H1 (cell line): Measurements from ENCODE around the gene OR6C3. TPM values are rescaled to one million over a fixed set of nuclear protein-coding genes. Genes with fewer than 3 reads are reported as not detected.

Source experiments
- CTCF ChIA-PET: fragments of 300-600 bp; sonication (Branson Sonifier 250); formaldehyde crosslinking; loops from one replicate; lab custom pipeline; 2021; ENCODE audit not compliant: partially characterized antibody; lab: Charles Lee
- POLR2A ChIA-PET: fragments of 300-600 bp; sonication (Branson Sonifier 250); formaldehyde crosslinking; loops from one replicate; lab custom pipeline; 2021; ENCODE audit warnings: inconsistent platforms; ENCODE audit not compliant: partially characterized antibody; lab: Charles Lee
- DNase-seq, 2 experiments: peaks; one replicate each; pipeline versions ENCODE4 v3.0.0 to v3.0.0-alpha.2; 2010 to 2022; ENCODE audit warnings: low spot score in 2 of 2, low read depth in 1 of 2, mixed read lengths in 1 of 2
- FAIRE-seq: peaks from 2 replicates; lab custom pipeline; 2011; peaks lifted over from hg19 to GRCh38; lab: Jason Lieb, UNC
- H2AFZ ChIP-seq: 2 replicates; pipeline ENCODE4 v1.8.1; 2012; ENCODE audit warnings: low read length, inconsistent platforms
- H2AK5ac ChIP-seq: 2 replicates; pipeline ENCODE4 v1.6.1; 2013; ENCODE audit warnings: low read depth, low read length
- H2BK120ac ChIP-seq: replicated peaks from 2 replicates; pipeline ENCODE3; 2013; ENCODE audit warnings: low read depth, low read length, inconsistent platforms
- H2BK12ac ChIP-seq: 2 replicates; pipeline ENCODE4 v1.6.1; 2013; ENCODE audit warnings: low read depth, low read length
- H2BK15ac ChIP-seq: 2 replicates; pipeline ENCODE4 v1.6.1; 2013; ENCODE audit warnings: low read length
- H2BK20ac ChIP-seq: 2 replicates; pipeline ENCODE4 v1.6.1; 2013; ENCODE audit warnings: low read length
- H2BK5ac ChIP-seq: 2 replicates; pipeline ENCODE4 v1.6.1; 2013; ENCODE audit warnings: low read depth, low read length
- H3K14ac ChIP-seq: 2 replicates; pipeline ENCODE4 v1.6.1; 2013; ENCODE audit warnings: inconsistent platforms; ENCODE audit not compliant: insufficient read length
- H3K18ac ChIP-seq: 2 replicates; pipeline ENCODE4 v1.6.1; 2013; ENCODE audit warnings: low read length; ENCODE audit errors: extremely low read depth
- H3K23ac ChIP-seq: 2 replicates; pipeline ENCODE4 v1.6.1; 2013; ENCODE audit warnings: inconsistent platforms; ENCODE audit not compliant: insufficient read length
- H3K23me2 ChIP-seq: 2 replicates; pipeline ENCODE4 v1.6.1; 2013; ENCODE audit warnings: low read depth, low read length
- H3K27ac ChIP-seq: 2 replicates; pipeline ENCODE4 v1.6.1; 2011; ENCODE audit warnings: low read depth, low read length, inconsistent platforms
- H3K27me3 ChIP-seq, 4 experiments: replicated peaks in 1 of 4; 1 replicate in 1 of 4; 2 replicates in 3 of 4; pipeline versions ENCODE4 v1.6.1 to v1.8.1; 2011 to 2013; ENCODE audit warnings: low read length in 3 of 4, mild to moderate bottlenecking in 3 of 4, inconsistent platforms in 2 of 4, mixed read lengths in 2 of 4, moderate library complexity in 1 of 4; ENCODE audit not compliant: control insufficient read depth in 3 of 4, insufficient read depth in 3 of 4; ENCODE audit errors: extremely low read depth in 1 of 4
- H3K36me3 ChIP-seq, 4 experiments: 2 replicates each; pipeline versions ENCODE4 v1.6.1 to v1.8.1; 2011 to 2013; ENCODE audit warnings: mild to moderate bottlenecking in 4 of 4, low read length in 3 of 4, moderate library complexity in 2 of 4, control low read depth in 1 of 4, inconsistent platforms in 1 of 4; ENCODE audit not compliant: insufficient read depth in 4 of 4, control insufficient read depth in 2 of 4
- H3K4ac ChIP-seq: replicated peaks from 2 replicates; pipeline ENCODE3; 2013; ENCODE audit warnings: low read length, low read depth, mixed read lengths, inconsistent platforms; ENCODE audit not compliant: insufficient read length
- H3K4me1 ChIP-seq, 4 experiments: replicated peaks in 1 of 4; 1 replicate in 1 of 4; 2 replicates in 3 of 4; pipeline versions ENCODE4 v1.6.1 to v1.8.1; 2011 to 2013; ENCODE audit warnings: low read length in 3 of 4, inconsistent platforms in 2 of 4, mixed read lengths in 1 of 4; ENCODE audit not compliant: insufficient read depth in 4 of 4, control insufficient read depth in 3 of 4
- H3K4me2 ChIP-seq, 2 experiments: 2 replicates each; pipeline versions ENCODE4 v1.6.1 to v1.8.1; 2011 to 2013; ENCODE audit warnings: low read depth in 2 of 2, low read length in 2 of 2, control low read depth in 1 of 2, inconsistent platforms in 1 of 2, mild to moderate bottlenecking in 1 of 2; ENCODE audit not compliant: insufficient read depth in 1 of 2
- H3K4me3 ChIP-seq, 4 experiments: fragments of 200-600, 300-600 bp in 1 of 4; sonication (generic), shearing (Covaris generic), sonication (Bioruptor Twin) in 1 of 4; 2 replicates each; pipeline versions ENCODE4 v1.5.1 to v1.8.1; 2011 to 2016; ENCODE audit warnings: low read length in 4 of 4, low read depth in 3 of 4, control low read depth in 2 of 4, inconsistent platforms in 2 of 4, mild to moderate bottlenecking in 2 of 4, mixed read lengths in 1 of 4, moderate library complexity in 1 of 4; ENCODE audit not compliant: insufficient read depth in 2 of 4; ENCODE audit errors: extremely low read depth in 1 of 4
- H3K56ac ChIP-seq: replicated peaks from 2 replicates; pipeline ENCODE3; 2013; ENCODE audit warnings: low read depth, mild to moderate bottlenecking, mixed read lengths, low read length, inconsistent platforms; ENCODE audit not compliant: insufficient read length
- H3K79me1 ChIP-seq: 2 replicates; pipeline ENCODE4 v1.6.1; 2013; ENCODE audit warnings: low read depth, low read length, control low read depth
- H3K79me2 ChIP-seq, 2 experiments: 2 replicates each; pipeline versions ENCODE4 v1.6.1 to v1.8.1; 2012 to 2013; ENCODE audit warnings: low read length in 2 of 2, mild to moderate bottlenecking in 2 of 2, inconsistent platforms in 1 of 2; ENCODE audit not compliant: insufficient read depth in 2 of 2, control insufficient read depth in 1 of 2
- H3K9ac ChIP-seq, 4 experiments: replicated peaks in 1 of 4; 1 replicate in 1 of 4; 2 replicates in 3 of 4; pipeline versions ENCODE4 v1.6.1 to v1.8.1; 2011 to 2013; ENCODE audit warnings: low read depth in 3 of 4, low read length in 3 of 4, control low read depth in 2 of 4, mild to moderate bottlenecking in 2 of 4, moderate library complexity in 2 of 4, inconsistent platforms in 1 of 4; ENCODE audit errors: extremely low read depth in 1 of 4
- H3K9me3 ChIP-seq, 2 experiments: 2 replicates each; pipeline versions ENCODE4 v1.6.1 to v1.8.1; 2012 to 2013; ENCODE audit warnings: mild to moderate bottlenecking in 2 of 2, moderate library complexity in 2 of 2, control low read depth in 1 of 2, inconsistent platforms in 1 of 2, low read depth in 1 of 2, low read length in 1 of 2, mixed read lengths in 1 of 2; ENCODE audit not compliant: insufficient read depth in 2 of 2
- H4K20me1 ChIP-seq, 2 experiments: replicated peaks in 1 of 2; 2 replicates each; pipeline versions ENCODE3 to v1.8.1; 2011 to 2013; ENCODE audit warnings: inconsistent platforms in 2 of 2, low read length in 2 of 2, mild to moderate bottlenecking in 1 of 2; ENCODE audit not compliant: insufficient read depth in 2 of 2, control insufficient read depth in 1 of 2
- H4K5ac ChIP-seq: 2 replicates; pipeline ENCODE4 v1.6.1; 2013; ENCODE audit warnings: low read length, low read depth, mixed read lengths, inconsistent platforms; ENCODE audit not compliant: insufficient read length
- H4K8ac ChIP-seq: 2 replicates; pipeline ENCODE4 v1.8.0; 2013; ENCODE audit warnings: mild to moderate bottlenecking, moderate library complexity, low read length, inconsistent platforms; ENCODE audit not compliant: insufficient read depth; ENCODE audit errors: extremely low read depth
- H4K91ac ChIP-seq: replicated peaks from 2 replicates; pipeline ENCODE3; 2013; ENCODE audit warnings: low read length, mixed read lengths, inconsistent platforms; ENCODE audit not compliant: insufficient read length
- ATF3 ChIP-seq: IDR thresholded peaks from 2 replicates; pipeline ENCODE4 v1.6.1; 2011; ENCODE audit warnings: low read depth, mild to moderate bottlenecking, low read length; ENCODE audit not compliant: insufficient read depth
- CHD1 ChIP-seq: IDR thresholded peaks from 2 replicates; pipeline ENCODE4 v1.6.1; 2012; ENCODE audit warnings: low read depth, low read length, improper control_type of control experiment
- E2F6 ChIP-seq: IDR thresholded peaks from 2 replicates; pipeline ENCODE4 v1.6.1; 2012; ENCODE audit warnings: inconsistent platforms
- EGR1 ChIP-seq: IDR thresholded peaks from 2 replicates; pipeline ENCODE4 v1.6.1; 2011; ENCODE audit warnings: low read depth, low read length, borderline replicate concordance
- FOSL1 ChIP-seq: IDR thresholded peaks from 2 replicates; pipeline ENCODE4 v1.6.1; 2011; ENCODE audit warnings: mild to moderate bottlenecking, low read depth, low read length, moderate library complexity; ENCODE audit not compliant: insufficient read depth
- JUN ChIP-seq: IDR thresholded peaks from 2 replicates; pipeline ENCODE4 v1.6.1; 2011; ENCODE audit warnings: low read depth, mild to moderate bottlenecking, improper control_type of control experiment, low read length
- JUND ChIP-seq: IDR thresholded peaks from 2 replicates; pipeline ENCODE4 v1.6.1; 2011; ENCODE audit warnings: mild to moderate bottlenecking, improper control_type of control experiment, low read length
- MAFK ChIP-seq: IDR thresholded peaks from 2 replicates; pipeline ENCODE4 v1.6.1; 2012; ENCODE audit warnings: low read depth, mild to moderate bottlenecking, improper control_type of control experiment, low read length
- POLR2A ChIP-seq, 2 experiments: IDR thresholded peaks; 1 replicate in 1 of 2; 2 replicates in 1 of 2; pipeline ENCODE4 v1.6.1; 2011; ENCODE audit warnings: low read depth in 2 of 2, low read length in 2 of 2, mild to moderate bottlenecking in 2 of 2; ENCODE audit errors: control extremely low read depth in 1 of 2
- RXRA ChIP-seq: IDR thresholded peaks from 2 replicates; pipeline ENCODE4 v1.6.1; 2011; ENCODE audit warnings: low read depth, mild to moderate bottlenecking, low read length, moderate library complexity; ENCODE audit not compliant: insufficient read depth
- SIRT6 ChIP-seq: IDR thresholded peaks from one replicate; pipeline ENCODE4 v1.7.1; 2012; ENCODE audit warnings: low read length, inconsistent platforms
- SP2 ChIP-seq: IDR thresholded peaks from 2 replicates; pipeline ENCODE4 v1.6.1; 2012; ENCODE audit warnings: mild to moderate bottlenecking, low read length, inconsistent platforms
- YY1 ChIP-seq: IDR thresholded peaks from 2 replicates; pipeline ENCODE4 v1.6.1; 2011; ENCODE audit warnings: low read depth, mild to moderate bottlenecking, low read length
- WGBS, 2 experiments: shearing (Covaris generic) in 1 of 2; methylation state at CpG; one replicate each; pipeline versions ENCODE4 v1.1.6 to v1.1.7; 2013 to 2015; ENCODE audit warnings: low lambda C conversion rate in 2 of 2, mixed read lengths in 2 of 2, inconsistent platforms in 1 of 2, low coverage in 1 of 2, missing lambda C conversion rate in 1 of 2; ENCODE audit not compliant: insufficient replicate concordance in 2 of 2, insufficient coverage in 1 of 2, insufficient read length in 1 of 2; ENCODE audit errors: extremely low coverage in 1 of 2, missing lambda C conversion rate in 1 of 2; 5-methylcytosine and 5-hydroxymethylcytosine counted together
- polyA plus RNA-seq, 7 experiments: library from polyadenylated mRNA; depleted of rRNA in 3 of 7; stranded (reverse) in 5 of 7; unstranded in 2 of 7; fragments of >200 nt in 5 of 7; fragments of 200-250 nt in 2 of 7; gene quantifications; 1 replicate in 5 of 7; 2 replicates in 1 of 7; 4 replicates in 1 of 7; pipeline versions ENCODE4 v1.2.1 to v1.2.3, GENCODE V29; 2011 to 2013; ENCODE audit warnings: missing spikeins in 2 of 7, mixed read lengths in 2 of 7
- total RNA-seq: library from RNA; stranded (reverse); fragmentation: NEBNext Ultra II Directional; extraction: Animal tissue kit (Norgen Biotek cat#: 25700); gene quantifications from 2 replicates; pipeline ENCODE4 v1.2.1, GENCODE V29; 2021

The OR6C3 gene
- total and polyA plus RNA-seq, 2 of the 8 experiments (the other 6 are each of a cell fraction or from before 2014, with no cell fraction given): not detected

DNA sequence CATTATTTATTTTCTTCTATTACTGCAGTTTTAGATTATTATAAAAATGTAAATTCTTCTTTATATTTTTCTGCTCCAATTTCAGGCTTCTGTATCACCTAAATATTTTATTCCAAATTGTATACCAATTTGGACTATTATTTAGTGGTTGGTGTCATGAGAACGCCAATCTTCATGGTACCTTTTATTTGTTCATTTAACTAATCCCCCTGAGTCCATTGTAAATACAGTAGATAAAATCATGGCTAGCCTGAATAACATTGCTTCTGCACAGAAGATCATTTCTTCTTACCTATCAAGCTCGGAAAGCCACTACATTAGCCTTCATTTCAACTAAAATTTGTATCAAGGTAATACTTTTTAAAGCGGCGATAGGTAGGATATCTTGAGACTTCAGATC lies 32.1 kb downstream of the OR6C3 start, which contains the start of gene OR6C75:
Gene OR6C75 (plus strand): TSS at position 301 of the 400 bp plus-strand sequence. CDS start 2,136 bp downstream, outside the sequence.
- 85% methylated on average over 4 of the region's 4 CpGs; no CpG with 5 or more reads in 1 of the 2 experiments for WGBS, 2 experiments
- no peak for FAIRE-seq
- no peak within 1 kb of the TSS for H3K27ac ChIP-seq
- TF ChIP-seq ATF3: no peak
- no peak for TF ChIP-seq FOSL1
- TF ChIP-seq SP2: no peak
- no peak for TF ChIP-seq EGR1
- no peak for TF ChIP-seq CHD1
- no peak for TF ChIP-seq JUND
- no peak for TF ChIP-seq YY1
- TF ChIP-seq SIRT6: no peak
- TF ChIP-seq E2F6: no peak
- TF ChIP-seq MAFK: no peak
- TF ChIP-seq RXRA: no peak
- TF ChIP-seq POLR2A (IDR thresholded peaks at IDR 0.05; ENCODE audit: control extremely low read depth in 1 of 2, low read depth in 2 of 2, low read length in 2 of 2): no peak
- no peak for TF ChIP-seq JUN

More for the DNA sequence above, 32.1 kb downstream of the OR6C3 start, which contains the start of gene OR6C75:
- Histone ChIP-seq H3K18ac (no peak within 1 kb of the TSS), H3K27me3 (no peaks in the 10 kb centered on the region), H3K36me3 (no peaks in the 10 kb centered on the region), H3K4me1 (no peaks in the 10 kb centered on the region), H3K23ac (no peak within 1 kb of the TSS), H3K9me3 (no peaks in the 10 kb centered on the region), H3K79me2 (no peaks in the 10 kb centered on the region), H3K4me2 (no peak within 1 kb of the TSS), H3K4ac (no peak within 1 kb of the TSS), H4K20me1 (no peaks in the 10 kb centered on the region), H3K23me2 (no peaks in the 10 kb centered on the region), H3K14ac (no peak within 1 kb of the TSS), H3K4me3 (no peak within 1 kb of the TSS), H4K91ac (no peak within 1 kb of the TSS), H3K79me1 (no peaks in the 10 kb centered on the region), H2BK5ac (no peak within 1 kb of the TSS), H3K56ac (no peak within 1 kb of the TSS), H2BK120ac (no peak within 1 kb of the TSS), H2BK12ac (no peak within 1 kb of the TSS), H2AFZ (no peak within 1 kb of the TSS), H4K8ac (no peak within 1 kb of the TSS), H4K5ac (no peak within 1 kb of the TSS), H2AK5ac (no peak within 1 kb of the TSS), H2BK20ac (no peak within 1 kb of the TSS), H3K9ac (no peak within 1 kb of the TSS), H2BK15ac (no peak within 1 kb of the TSS)
- ChIA-PET CTCF (no interaction called here), POLR2A (no interaction called here)
- no peak for DNase-seq
